Stomach (tissue), 9 donors: ENCODE data around the gene SIRPA. TPM values are rescaled to one million over a fixed set of nuclear protein-coding genes. Genes with fewer than 3 reads are reported as not detected.

Source experiments
- DNase-seq, 2 donors: peaks; one replicate each; pipeline versions ENCODE4 v3.0.0 to v3.0.0-alpha.2; 2013 to 2019
- H3K27ac ChIP-seq, 5 donors: fragments of 200-600 bp in 4 of 5; sonication (generic) in 4 of 5; one replicate each; pipeline ENCODE4 v1.5.1; 2013 to 2019; ENCODE audit warnings: mild to moderate bottlenecking in 1 of 5, moderate library complexity in 1 of 5
- H3K27me3 ChIP-seq, 3 donors: fragments of 200-600 bp; sonication (generic); one replicate each; pipeline ENCODE4 v1.5.1; 2017 to 2019; ENCODE audit warnings: mixed run types in 1 of 3
- H3K36me3 ChIP-seq, 4 donors: fragments of 200-600 bp; sonication (generic); 1 replicate in 3 of 4; 2 replicates in 1 of 4; pipeline ENCODE4 v1.5.1; 2016 to 2019
- H3K4me1 ChIP-seq, 4 donors: fragments of 200-600 bp; sonication (generic); one replicate each; pipeline ENCODE4 v1.5.1; 2016 to 2019
- H3K4me3 ChIP-seq, 4 donors: fragments of 200-600 bp; sonication (generic) in 3 of 4; one replicate each; pipeline ENCODE4 v1.5.1; 2016 to 2019; ENCODE audit warnings: mild to moderate bottlenecking in 1 of 4
- H3K9me3 ChIP-seq, 4 donors: fragments of 200-600 bp; sonication (generic); one replicate each; pipeline ENCODE4 v1.5.1; 2016 to 2019
- CTCF ChIP-seq, 7 experiments: fragments of 450-650 bp in 4 of 7; fragments of 200-600 bp in 3 of 7; sonication (generic) in 3 of 7; IDR thresholded peaks; one replicate each; pipeline ENCODE4 v1.5.1; 2016 to 2019; ENCODE audit warnings: antibody characterized with exemption in 7 of 7, control low read depth in 2 of 7, mild to moderate bottlenecking in 1 of 7
- EP300 ChIP-seq: sonication (generic); formaldehyde crosslinking; IDR thresholded peaks from one replicate; pipeline ENCODE4 v1.6.1; 2017; ENCODE audit warnings: antibody characterized with exemption
- POLR2A ChIP-seq, 4 donors: fragments of 450-650 bp; IDR thresholded peaks; one replicate each; pipeline ENCODE4 v1.6.1; 2016; ENCODE audit warnings: antibody characterized with exemption in 4 of 4, control low read depth in 2 of 4, mild to moderate bottlenecking in 1 of 4, moderate library complexity in 1 of 4
- POLR2AphosphoS5 ChIP-seq, 3 donors: sonication (generic); formaldehyde crosslinking; IDR thresholded peaks; one replicate each; pipeline ENCODE4 v1.6.1; 2016; ENCODE audit warnings: antibody characterized with exemption in 3 of 3
- WGBS, 5 donors: extraction: QIAGEN DNeasy Blood & Tissue Kit in 3 of 5; methylation state at CpG; one replicate each; pipeline versions ENCODE4 v1.1.5 to v1.1.7; 2013 to 2018; 5-methylcytosine and 5-hydroxymethylcytosine counted together
- intact Hi-C: fragments of 100-400 bp; cut with DNase I; formaldehyde crosslinking; loops from one replicate; pipeline ENCODE4 v1.15.1; 2023; ENCODE audit warnings: low total_unique reads
- polyA plus RNA-seq, 3 donors: library from polyadenylated mRNA; stranded (reverse); fragments of 200-250 nt; gene quantifications; one replicate each; pipeline ENCODE4 v1.2.3, GENCODE V29; 2013
- total RNA-seq, 5 donors: library from RNA; depleted of rRNA; stranded (reverse); fragments of >200 nt; gene quantifications; one replicate each; pipeline versions ENCODE4 v1.1.0 to v1.2.3, GENCODE V29; 2014 to 2016
- donor health status: healthy with polysubstance abuse.
- donor health status: Bipolar disorder and iron deficiency.
- donor health status: healthy.

The SIRPA gene
- total and polyA plus RNA-seq, 8 donors = 0.29 to 35.5 (median 7.8) TPM

- peak overlapping the region in 3 of 5 donors; percentile 92 to 96 (median 95) for H3K27ac ChIP-seq
- 83 to 91% (median 89%) methylated on average over 15 of the region's 15 CpGs for WGBS, 5 donors
- H3K4me1 ChIP-seq = peaks cover 11 to 63% (median 46%) of the 10 kb centered on the region in 4 donors
- no peaks in the 10 kb centered on the region for H3K9me3 ChIP-seq
- intact Hi-C loops = loop anchor here (10.0 kb wide), 1 partner anchor 94 kb away; no protein-coding TSS in a partner anchor
- peak in 1 of 2 donors; percentile 46 for DNase-seq
- TF ChIP-seq POLR2AphosphoS5 (IDR thresholded peaks at IDR 0.05) = no peak
- H3K27me3 ChIP-seq = peaks cover 0 to 13% (median 0%) of the 10 kb centered on the region in 3 donors
- H3K36me3 ChIP-seq = peaks cover 0 to 5% (median 0%) of the 10 kb centered on the region in 4 donors
- H3K4me3 ChIP-seq = peak overlapping the region in 1 of 4 donors; percentile 9
These were observed 3.5 kb downstream of the SIRPA start for GRCh38 chr20:1898482-1899240.

- Histone ChIP-seq H3K4me1 (peaks cover 11 to 58% (median 41%) of the 10 kb centered on the region in 4 donors), H3K9me3 (no peaks in the 10 kb centered on the region), H3K27ac (peak overlapping the region in 2 of 5 donors; percentile 92 to 96), H3K27me3 (peaks cover 0 to 13% (median 0%) of the 10 kb centered on the region in 3 donors), H3K4me3 (no peak overlapping the region), H3K36me3 (peaks cover 0 to 5% (median 0%) of the 10 kb centered on the region in 4 donors)
- intact Hi-C loops = loop anchor here (10.0 kb wide), 1 partner anchor 94 kb away; no protein-coding TSS in a partner anchor
- TF ChIP-seq POLR2AphosphoS5 (IDR thresholded peaks at IDR 0.05) = no peak
- TF ChIP-seq CTCF (IDR thresholded peaks at IDR 0.05) = no peak
- no peak for TF ChIP-seq EP300
- TF ChIP-seq POLR2A (IDR thresholded peaks at IDR 0.05) = no peak
- WGBS, 5 donors = 74 to 92% (median 85%) methylated on average over 5 to 6 of the region's 6 CpGs
- DNase-seq = no peak
These were observed 4.0 kb downstream of the SIRPA start for GRCh38 chr20:1899241-1899525.

GRCh38 chr20:1900321-1900801 lies 5.2 kb downstream of the SIRPA start:
- Histone ChIP-seq H3K4me3 (no peak overlapping the region), H3K27ac (peak overlapping the region in 3 of 5 donors; percentile 20 to 32 (median 29)), H3K4me1 (peaks cover 9 to 55% (median 37%) of the 10 kb centered on the region in 4 donors), H3K36me3 (peaks cover 0 to 5% (median 2%) of the 10 kb centered on the region in 4 donors), H3K9me3 (no peaks in the 10 kb centered on the region), H3K27me3 (peaks cover 0 to 8% (median 0%) of the 10 kb centered on the region in 3 donors)
- DNase-seq = peak; percentile 35 to 86
- WGBS, 5 donors = 23 to 31% (median 28%) methylated on average over 10 of the region's 10 CpGs
- TF ChIP-seq CTCF (IDR thresholded peaks at IDR 0.05) (peak in 4 of 7 experiments; percentile 24 to 45 (median 26)), POLR2AphosphoS5 (IDR thresholded peaks at IDR 0.05) (no peak)
- intact Hi-C loops = no loop called here

- TF ChIP-seq POLR2A (IDR thresholded peaks at IDR 0.05) (no peak), EP300 (no peak), POLR2AphosphoS5 (IDR thresholded peaks at IDR 0.05) (no peak), CTCF (IDR thresholded peaks at IDR 0.05) (no peak)
- peaks cover 0 to 49% (median 24%) of the 10 kb centered on the region in 4 donors for H3K4me1 ChIP-seq
- intact Hi-C loops = no loop called here
- H3K27me3 ChIP-seq = no peaks in the 10 kb centered on the region
- no peaks in the 10 kb centered on the region for H3K9me3 ChIP-seq
- no peak for DNase-seq
- 90 to 95% (median 93%) methylated on average over 18 of the region's 18 CpGs for WGBS, 5 donors
- peaks cover 0 to 6% (median 5%) of the 10 kb centered on the region in 4 donors for H3K36me3 ChIP-seq
- no peak overlapping the region for H3K27ac ChIP-seq
- H3K4me3 ChIP-seq = no peak overlapping the region
These were observed 6.5 kb downstream of the SIRPA start for GRCh38 chr20:1901704-1902103.

GRCh38 chr20:1902188-1902587 lies 7.0 kb downstream of the SIRPA start:
- H3K27ac ChIP-seq = no peak overlapping the region
- WGBS, 5 donors = 85 to 92% (median 87%) methylated on average over 4 of the region's 4 CpGs
- no peaks in the 10 kb centered on the region for H3K27me3 ChIP-seq
- TF ChIP-seq EP300 = no peak
- no peak for TF ChIP-seq CTCF (IDR thresholded peaks at IDR 0.05)
- no peak for TF ChIP-seq POLR2A (IDR thresholded peaks at IDR 0.05)
- no peak for TF ChIP-seq POLR2AphosphoS5 (IDR thresholded peaks at IDR 0.05)
- H3K36me3 ChIP-seq = peaks cover 0 to 6% (median 5%) of the 10 kb centered on the region in 4 donors
- peaks cover 0 to 44% (median 19%) of the 10 kb centered on the region in 4 donors for H3K4me1 ChIP-seq
- no peaks in the 10 kb centered on the region for H3K9me3 ChIP-seq
- DNase-seq = no peak
- intact Hi-C loops = no loop called here
- no peak overlapping the region for H3K4me3 ChIP-seq
